HUES48 (cell line): ENCODE results near the gene DICER1.

ENCODE experiments used
- H3K27ac ChIP-seq: one replicate; pipeline ENCODE4 v1.7.0; 2013; ENCODE audit warnings: low read depth, low read length, inconsistent platforms
- H3K27me3 ChIP-seq: 2 replicates; pipeline ENCODE4 v1.6.1; 2013; ENCODE audit warnings: mild to moderate bottlenecking, low read length; ENCODE audit not compliant: control insufficient read depth, insufficient read depth
- H3K36me3 ChIP-seq: 2 replicates; pipeline ENCODE4 v1.6.1; 2013; ENCODE audit warnings: low read length; ENCODE audit not compliant: control insufficient read depth, insufficient read depth
- H3K4me1 ChIP-seq: 2 replicates; pipeline ENCODE4 v1.6.1; 2013; ENCODE audit warnings: mild to moderate bottlenecking, low read length; ENCODE audit not compliant: control insufficient read depth, insufficient read depth
- H3K4me3 ChIP-seq: 2 replicates; pipeline ENCODE4 v1.5.1; 2013; ENCODE audit warnings: mild to moderate bottlenecking, low read depth, low read length
- H3K9ac ChIP-seq: 2 replicates; pipeline ENCODE4 v1.6.1; 2013; ENCODE audit warnings: mild to moderate bottlenecking, low read depth, low read length, moderate library complexity
- H3K9me3 ChIP-seq: 2 replicates; pipeline ENCODE4 v1.6.1; 2013; ENCODE audit warnings: low read length; ENCODE audit not compliant: control insufficient read depth, insufficient read depth

Gene DICER1

GRCh38 chr14:95122621-95122945 is 34.7 kb downstream of the DICER1 start:
- H3K4me3 ChIP-seq = no peak overlapping the region
- peaks cover 15% of the 10 kb centered on the region for H3K4me1 ChIP-seq
- H3K27ac ChIP-seq = no peak overlapping the region
- peaks cover 66% of the 10 kb centered on the region for H3K36me3 ChIP-seq
- no peaks in the 10 kb centered on the region for H3K27me3 ChIP-seq
- H3K9ac ChIP-seq = no peak overlapping the region
- no peaks in the 10 kb centered on the region for H3K9me3 ChIP-seq

- Histone ChIP-seq H3K4me1 (peaks cover 15% of the 10 kb centered on the region), H3K4me3 (no peak overlapping the region), H3K27ac (no peak overlapping the region), H3K9ac (no peak overlapping the region), H3K27me3 (no peaks in the 10 kb centered on the region), H3K36me3 (peaks cover 71% of the 10 kb centered on the region), H3K9me3 (no peaks in the 10 kb centered on the region)
Measured at GRCh38 chr14:95121911-95122620, 35.3 kb downstream of the DICER1 start.

GRCh38 chr14:95119336-95119735 is 38.0 kb downstream of the DICER1 start:
- H3K4me1 ChIP-seq = peaks cover 7% of the 10 kb centered on the region
- no peak overlapping the region for H3K4me3 ChIP-seq
- peaks cover 82% of the 10 kb centered on the region for H3K36me3 ChIP-seq
- H3K27me3 ChIP-seq = no peaks in the 10 kb centered on the region
- no peak overlapping the region for H3K27ac ChIP-seq
- no peaks in the 10 kb centered on the region for H3K9me3 ChIP-seq
- no peak overlapping the region for H3K9ac ChIP-seq

GRCh38 chr14:95117937-95118721 is 39.2 kb downstream of the DICER1 start:
- peaks cover 82% of the 10 kb centered on the region for H3K36me3 ChIP-seq
- H3K9ac ChIP-seq = no peak overlapping the region
- no peaks in the 10 kb centered on the region for H3K27me3 ChIP-seq
- H3K4me3 ChIP-seq = no peak overlapping the region
- no peak overlapping the region for H3K27ac ChIP-seq
- H3K9me3 ChIP-seq = no peaks in the 10 kb centered on the region
- peaks cover 7% of the 10 kb centered on the region for H3K4me1 ChIP-seq

GRCh38 chr14:95113476-95113875 is 43.9 kb downstream of the DICER1 start:
- H3K4me1 ChIP-seq = peaks cover 6% of the 10 kb centered on the region
- no peak overlapping the region for H3K4me3 ChIP-seq
- H3K9ac ChIP-seq = no peak overlapping the region
- no peak overlapping the region for H3K27ac ChIP-seq
- no peaks in the 10 kb centered on the region for H3K27me3 ChIP-seq
- H3K9me3 ChIP-seq = no peaks in the 10 kb centered on the region
- H3K36me3 ChIP-seq = peaks cover 96% of the 10 kb centered on the region

- H3K27me3 ChIP-seq = no peaks in the 10 kb centered on the region
- no peaks in the 10 kb centered on the region for H3K9me3 ChIP-seq
- H3K9ac ChIP-seq = no peak overlapping the region
- no peak overlapping the region for H3K27ac ChIP-seq
- H3K4me1 ChIP-seq = no peaks in the 10 kb centered on the region; the same call in 1 of the 2 replicates
- no peak overlapping the region for H3K4me3 ChIP-seq
- H3K36me3 ChIP-seq = peaks cover 98% of the 10 kb centered on the region
Measured at GRCh38 chr14:95111507-95112164, 45.7 kb downstream of the DICER1 start.

GRCh38 chr14:95110178-95110577 is 47.2 kb downstream of the DICER1 start:
- no peaks in the 10 kb centered on the region for H3K9me3 ChIP-seq
- no peaks in the 10 kb centered on the region; the same call in 1 of the 2 replicates for H3K4me1 ChIP-seq
- H3K27me3 ChIP-seq = no peaks in the 10 kb centered on the region
- H3K9ac ChIP-seq = no peak overlapping the region
- H3K27ac ChIP-seq = no peak overlapping the region
- peaks cover 98% of the 10 kb centered on the region for H3K36me3 ChIP-seq
- no peak overlapping the region for H3K4me3 ChIP-seq

- Histone ChIP-seq H3K36me3 (peaks cover 98% of the 10 kb centered on the region), H3K27me3 (no peaks in the 10 kb centered on the region), H3K9me3 (no peaks in the 10 kb centered on the region), H3K4me1 (no peaks in the 10 kb centered on the region; the same call in 1 of the 2 replicates), H3K4me3 (no peak overlapping the region), H3K27ac (no peak overlapping the region), H3K9ac (no peak overlapping the region)
Measured at GRCh38 chr14:95107711-95108110, 49.6 kb downstream of the DICER1 start.

- Histone ChIP-seq H3K36me3 (peaks cover 98% of the 10 kb centered on the region), H3K27ac (no peak overlapping the region)
Measured at GRCh38 chr14:95106971-95107370, 50.4 kb downstream of the DICER1 start.

GRCh38 chr14:95104911-95105310 is 52.4 kb downstream of the DICER1 start:
- Histone ChIP-seq H3K4me3 (no peak overlapping the region), H3K9me3 (no peaks in the 10 kb centered on the region), H3K9ac (no peak overlapping the region), H3K36me3 (peaks cover 93% of the 10 kb centered on the region), H3K27me3 (no peaks in the 10 kb centered on the region), H3K27ac (no peak overlapping the region), H3K4me1 (no peaks in the 10 kb centered on the region)

More at GRCh38 chr14:95106971-95107370, 50.4 kb downstream of the DICER1 start:
- Histone ChIP-seq H3K9ac (no peak overlapping the region), H3K4me3 (no peak overlapping the region), H3K4me1 (no peaks in the 10 kb centered on the region; the same call in 1 of the 2 replicates), H3K9me3 (no peaks in the 10 kb centered on the region), H3K27me3 (no peaks in the 10 kb centered on the region)

GRCh38 chr14:95102680-95103044 is 54.7 kb downstream of the DICER1 start:
- Histone ChIP-seq H3K4me1 (no peaks in the 10 kb centered on the region), H3K9ac (no peak overlapping the region), H3K9me3 (no peaks in the 10 kb centered on the region), H3K27me3 (no peaks in the 10 kb centered on the region), H3K36me3 (peaks cover 78% of the 10 kb centered on the region), H3K27ac (no peak overlapping the region), H3K4me3 (no peak overlapping the region)
